ENCODE results near the gene NEK10.

GRCh38 chr3:27174530-27174929, 194.7 kb downstream of the NEK10 start:
- TF ChIP-seq CTCF (conservative IDR thresholded peaks at IDR 0.05) (no peak), EZH2 (IDR thresholded peaks at IDR 0.05; ENCODE audit: low read depth) (no peak)

Measured in PC-9 (cell line).